OCI-LY3 (cell line): ENCODE data around the gene CXCL13.

Experiments used
- H2AFZ ChIP-seq: fragments of 200-600, 300-600 bp; shearing (Covaris generic); 2 replicates; pipeline ENCODE4 v1.6.0; 2014; ENCODE audit warnings: antibody characterized with exemption, low read depth, low read length
- H3K27ac ChIP-seq: fragments of 200-600, 300-600 bp; sonication (generic); 2 replicates; pipeline ENCODE4 v1.5.1; 2014; ENCODE audit warnings: mild to moderate bottlenecking, low read length, moderate library complexity, mixed read lengths
- H3K27me3 ChIP-seq: fragments of 200-600, 300-600 bp; sonication (generic); 2 replicates; pipeline ENCODE4 v1.6.1; 2014; ENCODE audit warnings: low read depth, low read length, mixed read lengths
- H3K36me3 ChIP-seq: fragments of 200-600, 300-600 bp; sonication (generic); replicated peaks from 2 replicates; pipeline ENCODE3; 2014; ENCODE audit warnings: low read depth, low read length, mixed read lengths
- H3K4me1 ChIP-seq: fragments of 300-600, 200-600 bp; sonication (generic); 2 replicates; pipeline ENCODE4 v1.6.1; 2014; ENCODE audit warnings: low read length, mixed read lengths
- H3K4me2 ChIP-seq: fragments of 200-600, 300-600 bp; sonication (generic); 2 replicates; pipeline ENCODE4 v1.6.1; 2014; ENCODE audit warnings: low read length, mixed read lengths
- H3K4me3 ChIP-seq: fragments of 300-600, 200-600 bp; sonication (generic); 2 replicates; pipeline ENCODE4 v1.5.1; 2014; ENCODE audit warnings: antibody characterized with exemption, mild to moderate bottlenecking, low read length, moderate library complexity
- H3K79me2 ChIP-seq: fragments of 300-600, 200-600 bp; shearing (Covaris generic); 2 replicates; pipeline ENCODE4 v1.6.1; 2014; ENCODE audit warnings: mild to moderate bottlenecking, low read length, mixed read lengths
- H3K9ac ChIP-seq: fragments of 300-600, 200-600 bp; shearing (Covaris generic); 2 replicates; pipeline ENCODE4 v1.6.0; 2014; ENCODE audit warnings: mild to moderate bottlenecking, low read length, moderate library complexity
- H3K9me3 ChIP-seq: fragments of 200-600, 300-600 bp; shearing (Covaris generic); 2 replicates; pipeline ENCODE4 v1.6.1; 2014; ENCODE audit warnings: low read length, mixed read lengths; ENCODE audit not compliant: insufficient read depth
- H4K20me1 ChIP-seq: fragments of 200-600, 300-600 bp; sonication (generic); 2 replicates; pipeline ENCODE4 v1.6.1; 2016; ENCODE audit warnings: low read length, mixed read lengths; ENCODE audit not compliant: insufficient read depth
- CTCF ChIP-seq: fragments of 200-600, 300-600 bp; sonication (generic); IDR thresholded peaks from 2 replicates; pipeline ENCODE4 v1.5.1; 2014; ENCODE audit warnings: antibody characterized with exemption, low read length, low read depth
- EZH2phosphoT487 ChIP-seq: fragments of 200-600 bp; shearing (Covaris generic); IDR thresholded peaks from 2 replicates; pipeline ENCODE4 v1.6.1; 2018; ENCODE audit warnings: antibody characterized with exemption, mixed run types, low read depth

CXCL13 gene

GRCh38 chr4:77631276-77631675 is 25.7 kb downstream of the CXCL13 start:
- no peaks in the 10 kb centered on the region for H3K27me3 ChIP-seq
- no peaks in the 10 kb centered on the region for H4K20me1 ChIP-seq
- H3K36me3 ChIP-seq, result no peaks in the 10 kb centered on the region
- H3K27ac ChIP-seq, result no peak overlapping the region
- no peak overlapping the region for H3K4me3 ChIP-seq
- no peaks in the 10 kb centered on the region for H3K9me3 ChIP-seq
- no peak overlapping the region for H2AFZ ChIP-seq
- TF ChIP-seq CTCF (no peak), EZH2phosphoT487 (no peak)
- H3K9ac ChIP-seq, result no peak overlapping the region
- H3K4me2 ChIP-seq, result no peak overlapping the region
- peaks cover 31% of the 10 kb centered on the region for H3K4me1 ChIP-seq
- no peaks in the 10 kb centered on the region for H3K79me2 ChIP-seq

- Histone ChIP-seq H3K27me3 (no peaks in the 10 kb centered on the region), H3K4me3 (no peak overlapping the region), H3K79me2 (no peaks in the 10 kb centered on the region), H3K9ac (no peak overlapping the region), H3K4me2 (no peak overlapping the region), H3K4me1 (peaks cover 20% of the 10 kb centered on the region), H2AFZ (no peak overlapping the region), H3K9me3 (peaks cover 6% of the 10 kb centered on the region; the same call in 1 of the 2 replicates), H3K36me3 (no peaks in the 10 kb centered on the region), H4K20me1 (no peaks in the 10 kb centered on the region), H3K27ac (no peak overlapping the region)
- no peak for TF ChIP-seq EZH2phosphoT487
- TF ChIP-seq CTCF, result no peak
Observed at GRCh38 chr4:77634132-77634785, 28.6 kb downstream of the CXCL13 start.

GRCh38 chr4:77635246-77635645 is 29.6 kb downstream of the CXCL13 start:
- peaks cover 10% of the 10 kb centered on the region for H3K4me1 ChIP-seq
- no peak overlapping the region for H3K27ac ChIP-seq
- no peak overlapping the region for H2AFZ ChIP-seq
- no peak overlapping the region for H3K4me3 ChIP-seq
- H3K9ac ChIP-seq, result no peak overlapping the region
- no peaks in the 10 kb centered on the region for H3K27me3 ChIP-seq
- no peak for TF ChIP-seq CTCF
- TF ChIP-seq EZH2phosphoT487, result no peak
- no peaks in the 10 kb centered on the region for H3K79me2 ChIP-seq
- H3K4me2 ChIP-seq, result no peak overlapping the region
- no peaks in the 10 kb centered on the region for H4K20me1 ChIP-seq
- H3K9me3 ChIP-seq, result peaks cover 6% of the 10 kb centered on the region; the same call in 1 of the 2 replicates
- no peaks in the 10 kb centered on the region for H3K36me3 ChIP-seq

- H3K4me1 ChIP-seq, result peaks cover 4% of the 10 kb centered on the region
- H3K27ac ChIP-seq, result no peak overlapping the region
- H3K27me3 ChIP-seq, result no peaks in the 10 kb centered on the region
- no peak overlapping the region for H3K4me3 ChIP-seq
- no peaks in the 10 kb centered on the region for H4K20me1 ChIP-seq
- H3K36me3 ChIP-seq, result no peaks in the 10 kb centered on the region
- H3K9ac ChIP-seq, result no peak overlapping the region
- H3K79me2 ChIP-seq, result no peaks in the 10 kb centered on the region
- no peak for TF ChIP-seq EZH2phosphoT487
- TF ChIP-seq CTCF, result no peak
- no peak overlapping the region for H2AFZ ChIP-seq
- H3K4me2 ChIP-seq, result no peak overlapping the region
- peaks cover 6% of the 10 kb centered on the region; the same call in 1 of the 2 replicates for H3K9me3 ChIP-seq
Observed at GRCh38 chr4:77635876-77636275, 30.3 kb downstream of the CXCL13 start.
